HEK293T (cell line): ENCODE measurements around the gene SERPINA6.
"Not testable (repeated sequence)": the region's sequence is repeated elsewhere in the genome, so short reads cannot be mapped to it uniquely, and the experiment has no call there.

Experiments
- CTCF ChIA-PET: fragments of 350-600 bp; formaldehyde crosslinking; extraction: SDS; loops from one replicate; lab custom pipeline; 2021; ENCODE audit warnings: antibody characterized with exemption, inconsistent platforms; lab: Yijun Ruan, JAX
- POLR2A ChIA-PET: fragments of 350-600 bp; formaldehyde crosslinking; extraction: SDS; loops from one replicate; lab custom pipeline; 2020; ENCODE audit warnings: antibody characterized with exemption, inconsistent platforms; lab: Yijun Ruan, JAX
- DNase-seq: peaks from one replicate; pipeline ENCODE4 v3.0.0; 2012; ENCODE audit warnings: mixed read lengths; ENCODE audit errors: extremely low spot score
- ARNT ChIP-seq: fragments of 450-650 bp; IDR thresholded peaks from 2 replicates; pipeline ENCODE4 v1.6.1; 2017; ENCODE audit warnings: mild to moderate bottlenecking
- BHLHE40 ChIP-seq: fragments of 450-650 bp; IDR thresholded peaks from 2 replicates; pipeline ENCODE4 v1.6.1; 2016; ENCODE audit warnings: mild to moderate bottlenecking, moderate library complexity, borderline replicate concordance
- CTBP1 ChIP-seq: fragments of 450-650 bp; IDR thresholded peaks from 2 replicates; pipeline ENCODE4 v1.6.1; 2016; ENCODE audit warnings: borderline replicate concordance
- ELF4 ChIP-seq: fragments of 450-650 bp; IDR thresholded peaks from 2 replicates; pipeline ENCODE4 v1.6.1; 2017; ENCODE audit warnings: antibody characterized with exemption
- FOXA1 ChIP-seq: fragments of 450-650 bp; IDR thresholded peaks from 2 replicates; pipeline ENCODE4 v1.6.1; 2016; ENCODE audit warnings: mild to moderate bottlenecking
- FOXK2 ChIP-seq: fragments of 450-650 bp; IDR thresholded peaks from 2 replicates; pipeline ENCODE4 v1.6.1; 2016; ENCODE audit warnings: mild to moderate bottlenecking
- FOXM1 ChIP-seq: fragments of 450-650 bp; IDR thresholded peaks from 2 replicates; pipeline ENCODE4 v1.6.1; 2017; ENCODE audit warnings: mild to moderate bottlenecking, borderline replicate concordance
- HDGF ChIP-seq: fragments of 450-650 bp; IDR thresholded peaks from 2 replicates; pipeline ENCODE4 v1.6.1; 2017; ENCODE audit warnings: antibody characterized with exemption, borderline replicate concordance
- L3MBTL2 ChIP-seq: fragments of 450-650 bp; conservative IDR thresholded peaks from 2 replicates; pipeline ENCODE4 v1.6.1; 2016; ENCODE audit warnings: mild to moderate bottlenecking
- LEF1 ChIP-seq: fragments of 450-650 bp; IDR thresholded peaks from 2 replicates; pipeline ENCODE4 v1.6.1; 2017; ENCODE audit warnings: mild to moderate bottlenecking, borderline replicate concordance
- NFRKB ChIP-seq: fragments of 450-650 bp; IDR thresholded peaks from 2 replicates; pipeline ENCODE4 v1.6.1; 2016; ENCODE audit warnings: mild to moderate bottlenecking, moderate library complexity
- PKNOX1 ChIP-seq: fragments of 450-650 bp; IDR thresholded peaks from 2 replicates; pipeline ENCODE4 v1.6.1; 2016
- SP1 ChIP-seq: fragments of 450-650 bp; IDR thresholded peaks from 2 replicates; pipeline ENCODE4 v1.6.1; 2017
- SUZ12 ChIP-seq: fragments of 450-650 bp; IDR thresholded peaks from 2 replicates; pipeline ENCODE4 v1.6.1; 2016; ENCODE audit warnings: mild to moderate bottlenecking
- TARDBP ChIP-seq: fragments of 450-650 bp; IDR thresholded peaks from 2 replicates; pipeline ENCODE4 v1.6.1; 2016
- ZNF384 ChIP-seq: fragments of 450-650 bp; IDR thresholded peaks from 2 replicates; pipeline ENCODE4 v1.6.1; 2016

The SERPINA6 gene

GRCh38 chr14:94305620-94306019, 17.5 kb downstream of the SERPINA6 start:
- ChIA-PET CTCF (no interaction called here), POLR2A (no interaction called here)
- no peak for DNase-seq
- TF ChIP-seq FOXM1 (no peak), ARNT (no peak), HDGF (no peak), L3MBTL2 (no peak), PKNOX1 (no peak), SP1 (no peak), FOXA1 (no peak), ZNF384 (no peak), NFRKB (no peak), SUZ12 (no peak), LEF1 (no peak), FOXK2 (no peak), CTBP1 (no peak), BHLHE40 (no peak), TARDBP (no peak), ELF4 (no peak)

- ChIA-PET POLR2A (no interaction called here), CTCF (no interaction called here)
- TF ChIP-seq SUZ12 (no peak), PKNOX1 (no peak), HDGF (no peak), BHLHE40 (no peak), FOXA1 (no peak), TARDBP (no peak), NFRKB (no peak)
- no peak for DNase-seq
Measured at GRCh38 chr14:94304243-94304642, 18.9 kb downstream of the SERPINA6 start.

- no peak for DNase-seq
- TF ChIP-seq ELF4 (no peak), SUZ12 (no peak), TARDBP (no peak), ARNT (no peak), L3MBTL2 (no peak), SP1 (no peak), FOXK2 (no peak), CTBP1 (no peak), BHLHE40 (no peak), FOXA1 (no peak), HDGF (no peak), ZNF384 (no peak)
- POLR2A ChIA-PET: no interaction called here
- CTCF ChIA-PET: no interaction called here
Measured at GRCh38 chr14:94303111-94303510, 20.0 kb downstream of the SERPINA6 start.

GRCh38 chr14:94298130-94298529, 25.0 kb downstream of the SERPINA6 start:
- TF ChIP-seq L3MBTL2: no peak
- TF ChIP-seq FOXM1: no peak
- TF ChIP-seq BHLHE40: no peak
- TF ChIP-seq LEF1: no peak
- no peak for TF ChIP-seq NFRKB
- TF ChIP-seq FOXK2: no peak
- TF ChIP-seq ARNT: no peak
- DNase-seq: no peak
- POLR2A ChIA-PET: no interaction called here
- CTCF ChIA-PET: interaction anchor here (0.6 kb wide), 1 partner anchor 1820 kb away, joined by 3 read pairs; no protein-coding TSS in a partner anchor

- POLR2A ChIA-PET, CTCF ChIA-PET, DNase-seq: not testable (repeated sequence)
Measured at GRCh38 chr14:94296181-94296545, 27.0 kb downstream of the SERPINA6 start.

- DNase-seq: no peak
- ChIA-PET POLR2A (no interaction called here), CTCF (no interaction called here)
- TF ChIP-seq CTBP1 (no peak), ZNF384 (no peak), SUZ12 (no peak), SP1 (no peak), FOXK2 (no peak), LEF1 (no peak), PKNOX1 (no peak), ELF4 (no peak), TARDBP (no peak), ARNT (no peak), FOXA1 (no peak), FOXM1 (no peak), L3MBTL2 (no peak), BHLHE40 (no peak), HDGF (no peak), NFRKB (no peak)
Measured at GRCh38 chr14:94295360-94296180, 27.6 kb downstream of the SERPINA6 start.
